Measurements from ENCODE around the gene GMDS.
"Not testable (repeated sequence)": the region's sequence is repeated elsewhere in the genome, so short reads cannot be mapped to it uniquely, and the experiment has no call there.

Gene GMDS

DNA sequence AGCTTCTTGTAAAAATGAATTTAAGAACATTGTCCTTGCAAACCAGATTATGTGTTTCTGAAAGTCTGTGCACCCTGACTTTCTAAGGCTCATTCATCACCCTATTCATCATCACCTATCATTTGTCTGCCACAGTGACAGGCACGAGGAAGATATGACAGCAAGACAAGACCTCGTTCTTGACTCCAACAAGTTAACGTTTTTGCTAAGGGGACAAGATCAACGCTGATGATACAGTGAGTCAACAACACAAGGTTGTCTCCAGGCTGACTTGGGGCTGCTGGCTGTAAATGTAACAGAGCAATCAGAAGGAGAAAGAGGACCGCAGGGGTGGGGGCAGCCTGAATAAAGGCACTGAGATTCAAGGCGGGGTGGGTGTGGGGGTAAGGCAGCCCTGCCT, 541.5 kb downstream of the GMDS start:
- Histone ChIP-seq H3K4me3 (ENCODE audit: extremely low read depth, insufficient read depth, low read length, poor library complexity, severe bottlenecking) (no peak overlapping the region), H3K9me3 (ENCODE audit: control insufficient read depth, low read length) (no peaks in the 10 kb centered on the region), H3K27ac (ENCODE audit: low read depth, low read length, severe bottlenecking) (no peak overlapping the region), H3K4me1 (ENCODE audit: control insufficient read depth, insufficient read depth, low read length, poor library complexity, severe bottlenecking) (peaks cover 7% of the 10 kb centered on the region), H3K36me3 (ENCODE audit: control insufficient read depth, insufficient read depth, low read length) (no peaks in the 10 kb centered on the region)
- WGBS, 2 experiments (ENCODE audit: insufficient coverage in 2 of 2): 81 to 88% methylated on average over 4 to 6 of the region's 6 CpGs

GRCh38 chr6:1703091-1703855, 542.1 kb downstream of the GMDS start:
- WGBS, 2 experiments (ENCODE audit: insufficient coverage in 2 of 2): 94% methylated on average over 3 to 4 of the region's 9 CpGs
- no peaks in the 10 kb centered on the region for H3K36me3 ChIP-seq (ENCODE audit: control insufficient read depth, insufficient read depth, low read length)
- no peak overlapping the region for H3K27ac ChIP-seq (ENCODE audit: low read depth, low read length, severe bottlenecking)
- H3K9me3 ChIP-seq (ENCODE audit: control insufficient read depth, low read length): no peaks in the 10 kb centered on the region
- H3K4me3 ChIP-seq (ENCODE audit: extremely low read depth, insufficient read depth, low read length, poor library complexity, severe bottlenecking): no peak overlapping the region
- H3K4me1 ChIP-seq (ENCODE audit: control insufficient read depth, insufficient read depth, low read length, poor library complexity, severe bottlenecking): peaks cover 7% of the 10 kb centered on the region

GRCh38 chr6:1702580-1703051, 542.8 kb downstream of the GMDS start:
- no peaks in the 10 kb centered on the region for H3K36me3 ChIP-seq (ENCODE audit: control insufficient read depth, insufficient read depth, low read length)
- H3K4me1 ChIP-seq (ENCODE audit: control insufficient read depth, insufficient read depth, low read length, poor library complexity, severe bottlenecking): peaks cover 7% of the 10 kb centered on the region
- 90 to 93% methylated on average over 7 to 8 of the region's 8 CpGs for WGBS, 2 experiments (ENCODE audit: insufficient coverage in 2 of 2)
- H3K27ac ChIP-seq (ENCODE audit: low read depth, low read length, severe bottlenecking): no peak overlapping the region
- H3K9me3 ChIP-seq (ENCODE audit: control insufficient read depth, low read length): no peaks in the 10 kb centered on the region
- H3K4me3 ChIP-seq (ENCODE audit: extremely low read depth, insufficient read depth, low read length, poor library complexity, severe bottlenecking): no peak overlapping the region

- Histone ChIP-seq H3K36me3 (ENCODE audit: control insufficient read depth, insufficient read depth, low read length) (no peaks in the 10 kb centered on the region), H3K4me3 (ENCODE audit: extremely low read depth, insufficient read depth, low read length, poor library complexity, severe bottlenecking) (no peak overlapping the region), H3K9me3 (ENCODE audit: control insufficient read depth, low read length) (no peaks in the 10 kb centered on the region), H3K4me1 (ENCODE audit: control insufficient read depth, insufficient read depth, low read length, poor library complexity, severe bottlenecking) (peaks cover 7% of the 10 kb centered on the region), H3K27ac (ENCODE audit: low read depth, low read length, severe bottlenecking) (peak overlapping the region; percentile 6)
- WGBS, 2 experiments (ENCODE audit: insufficient coverage in 2 of 2): 77 to 78% methylated on average over 11 of the region's 12 CpGs
Observed at GRCh38 chr6:1701668-1702353, 543.6 kb downstream of the GMDS start.

- Histone ChIP-seq H3K36me3 (ENCODE audit: control insufficient read depth, insufficient read depth, low read length) (no peaks in the 10 kb centered on the region), H3K4me1 (ENCODE audit: control insufficient read depth, insufficient read depth, low read length, poor library complexity, severe bottlenecking) (peaks cover 7% of the 10 kb centered on the region), H3K4me3 (ENCODE audit: extremely low read depth, insufficient read depth, low read length, poor library complexity, severe bottlenecking) (no peak overlapping the region), H3K27ac (ENCODE audit: low read depth, low read length, severe bottlenecking) (no peak overlapping the region), H3K9me3 (ENCODE audit: control insufficient read depth, low read length) (no peaks in the 10 kb centered on the region)
- WGBS, 2 experiments (ENCODE audit: insufficient coverage in 2 of 2): 92 to 96% methylated on average over 7 to 9 of the region's 11 CpGs
Observed at GRCh38 chr6:1700278-1700967, 545.0 kb downstream of the GMDS start.

GRCh38 chr6:1698527-1698926, 546.9 kb downstream of the GMDS start:
- WGBS, 2 experiments (ENCODE audit: insufficient coverage in 2 of 2): 96 to 99% methylated on average over 10 to 11 of the region's 11 CpGs
- peaks cover 7% of the 10 kb centered on the region for H3K4me1 ChIP-seq (ENCODE audit: control insufficient read depth, insufficient read depth, low read length, poor library complexity, severe bottlenecking)

DNA sequence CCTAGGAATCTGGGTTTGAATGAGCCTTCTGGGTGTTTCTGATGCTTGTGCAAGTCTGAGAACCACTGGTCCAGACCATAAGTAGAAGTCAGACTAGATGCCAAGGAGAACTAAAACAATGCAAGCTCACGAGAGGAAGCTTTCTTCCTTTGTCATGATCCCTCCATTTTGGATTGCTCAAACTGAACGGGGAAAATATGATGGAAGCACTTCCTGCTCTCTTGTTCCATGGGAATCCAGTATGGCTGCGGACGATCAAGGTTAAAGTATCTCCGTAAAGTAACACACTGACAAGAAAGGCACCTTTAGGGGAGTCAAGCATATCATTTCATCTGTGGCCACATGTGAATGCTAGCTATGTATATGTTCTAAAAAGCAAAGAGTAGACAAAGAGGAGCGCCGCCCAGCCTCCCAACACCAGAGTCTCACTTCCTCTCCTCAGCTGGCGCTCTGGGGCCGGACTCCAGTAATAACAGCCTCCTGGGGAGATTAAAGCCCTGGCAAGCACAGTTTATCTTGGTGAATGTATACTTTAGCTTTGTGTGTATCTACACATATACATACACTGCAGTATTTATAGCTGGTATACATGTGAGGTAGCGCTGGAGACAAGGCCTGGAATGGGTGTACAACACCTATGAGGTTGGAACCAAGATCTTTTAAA, 547.6 kb downstream of the GMDS start:
- 90 to 98% methylated on average over 5 to 8 of the region's 10 CpGs for whole genome bisulfite sequencing, 2 experiments (ENCODE audit: insufficient coverage in 2 of 2)
- Histone ChIP-seq H3K4me1 (ENCODE audit: control insufficient read depth, insufficient read depth, low read length, poor library complexity, severe bottlenecking) (peaks cover 7% of the 10 kb centered on the region), H3K9me3 (ENCODE audit: control insufficient read depth, low read length) (no peaks in the 10 kb centered on the region), H3K4me3 (ENCODE audit: extremely low read depth, insufficient read depth, low read length, poor library complexity, severe bottlenecking) (no peak overlapping the region), H3K36me3 (ENCODE audit: control insufficient read depth, insufficient read depth, low read length) (no peaks in the 10 kb centered on the region), H3K27ac (ENCODE audit: low read depth, low read length, severe bottlenecking) (no peak overlapping the region)

More at GRCh38 chr6:1698527-1698926, 546.9 kb downstream of the GMDS start:
- Histone ChIP-seq H3K4me3 (ENCODE audit: extremely low read depth, insufficient read depth, low read length, poor library complexity, severe bottlenecking) (no peak overlapping the region), H3K27ac (ENCODE audit: low read depth, low read length, severe bottlenecking) (no peak overlapping the region), H3K9me3 (ENCODE audit: control insufficient read depth, low read length) (no peaks in the 10 kb centered on the region), H3K36me3 (ENCODE audit: control insufficient read depth, insufficient read depth, low read length) (no peaks in the 10 kb centered on the region)

DNA sequence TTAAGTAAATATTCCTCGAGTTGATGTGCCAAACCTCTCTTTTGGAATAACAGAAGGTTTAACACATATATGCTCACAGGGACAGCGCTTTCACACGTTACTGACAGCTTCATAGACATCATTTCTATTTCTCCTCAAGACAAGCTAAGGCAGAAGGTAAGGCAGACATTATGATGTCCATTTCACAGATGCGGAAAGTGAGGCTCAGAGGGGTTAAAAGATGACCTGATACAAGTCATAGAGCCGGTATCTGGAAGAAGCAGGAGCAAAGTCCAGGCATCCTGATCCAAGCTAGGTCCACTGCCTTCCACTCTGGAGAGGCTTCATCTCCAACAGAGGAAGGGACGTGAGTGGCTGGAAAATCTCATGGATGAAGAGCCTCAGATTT, 548.9 kb downstream of the GMDS start:
- 90 to 98% methylated on average over 4 to 6 of the region's 6 CpGs for WGBS, 2 experiments (ENCODE audit: insufficient coverage in 2 of 2)
- H3K27ac ChIP-seq (ENCODE audit: low read depth, low read length, severe bottlenecking): no peak overlapping the region

DNA sequence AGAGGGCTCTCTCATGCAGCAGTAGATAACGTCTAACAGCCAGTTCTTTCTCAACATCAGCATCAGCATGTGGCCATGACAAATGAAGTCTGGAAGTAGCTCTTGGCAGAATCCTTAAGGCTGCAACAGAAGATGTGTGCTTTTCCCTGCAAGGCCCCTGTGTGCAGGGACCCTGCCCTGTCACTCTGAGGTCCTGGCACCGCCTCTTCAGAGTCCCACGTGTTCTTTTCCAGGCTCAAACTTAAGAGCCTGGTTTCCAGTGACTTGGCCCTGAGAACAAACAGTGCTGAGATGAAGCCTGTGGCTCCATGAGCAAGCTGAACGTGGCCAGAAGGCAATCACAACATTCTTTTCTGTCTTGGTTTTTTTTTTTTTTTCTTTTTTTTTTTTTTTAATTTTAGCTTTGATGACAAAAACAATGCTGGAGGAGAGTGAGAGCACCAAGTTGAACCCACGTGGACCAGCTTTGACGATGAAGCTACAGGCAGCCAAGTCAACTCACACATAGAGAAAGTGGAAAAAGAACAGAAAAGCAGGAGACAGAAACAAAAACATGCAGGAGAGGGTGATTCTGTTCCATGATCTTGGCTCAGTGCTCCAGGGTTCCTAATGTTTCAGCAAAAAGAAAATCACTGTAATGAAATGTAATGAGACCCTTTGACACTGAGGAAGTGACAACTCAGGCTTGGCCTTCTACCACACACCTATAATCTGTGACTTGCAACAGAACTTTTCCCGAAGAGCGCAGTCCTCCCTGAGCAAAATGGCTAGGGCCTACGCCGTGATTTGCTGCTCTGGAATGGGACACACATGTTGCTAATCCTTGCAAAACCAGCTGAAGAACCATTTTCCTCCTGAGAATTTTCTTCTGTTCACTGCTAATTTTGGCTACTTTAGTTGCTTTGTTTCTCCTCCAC, 549.6 kb downstream of the GMDS start:
- Histone ChIP-seq H3K9me3 (ENCODE audit: control insufficient read depth, low read length) (no peaks in the 10 kb centered on the region), H3K4me1 (ENCODE audit: control insufficient read depth, insufficient read depth, low read length, poor library complexity, severe bottlenecking) (no peaks in the 10 kb centered on the region), H3K36me3 (ENCODE audit: control insufficient read depth, insufficient read depth, low read length) (no peaks in the 10 kb centered on the region), H3K4me3 (ENCODE audit: extremely low read depth, insufficient read depth, low read length, poor library complexity, severe bottlenecking) (no peak overlapping the region), H3K27ac (ENCODE audit: low read depth, low read length, severe bottlenecking) (no peak overlapping the region)
- 87 to 90% methylated on average over 7 to 9 of the region's 10 CpGs for WGBS, 2 experiments (ENCODE audit: insufficient coverage in 2 of 2)

More for the DNA sequence above, 548.9 kb downstream of the GMDS start:
- H3K36me3 ChIP-seq (ENCODE audit: control insufficient read depth, insufficient read depth, low read length): no peaks in the 10 kb centered on the region
- no peaks in the 10 kb centered on the region for H3K4me1 ChIP-seq (ENCODE audit: control insufficient read depth, insufficient read depth, low read length, poor library complexity, severe bottlenecking)
- H3K4me3 ChIP-seq (ENCODE audit: extremely low read depth, insufficient read depth, low read length, poor library complexity, severe bottlenecking): no peak overlapping the region
- H3K9me3 ChIP-seq (ENCODE audit: control insufficient read depth, low read length): no peaks in the 10 kb centered on the region

DNA sequence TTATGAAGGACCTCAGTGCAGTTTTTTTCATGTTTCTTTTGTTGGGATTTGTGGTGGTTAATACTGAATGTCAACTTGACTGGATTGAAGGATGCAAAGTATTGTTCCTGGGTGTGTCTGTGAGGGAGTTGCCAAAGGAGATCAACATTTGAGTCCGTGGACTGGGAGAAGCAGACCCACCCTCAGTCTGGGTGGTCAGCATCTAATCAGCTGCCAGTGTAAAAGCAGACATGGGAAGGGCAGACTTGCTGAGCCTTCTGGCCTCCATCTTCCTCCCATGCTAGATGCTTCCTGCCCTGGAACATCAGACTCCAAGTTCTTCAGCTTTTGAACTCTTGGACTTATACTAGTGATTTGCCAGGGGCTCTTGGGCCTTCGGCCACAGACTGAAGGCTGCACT, 553.6 kb downstream of the GMDS start:
- WGBS, 2 experiments (ENCODE audit: insufficient coverage in 2 of 2): 89 to 100% methylated on average over 2 of the region's 2 CpGs
- H3K36me3 ChIP-seq (ENCODE audit: control insufficient read depth, insufficient read depth, low read length); H3K9me3 ChIP-seq (ENCODE audit: control insufficient read depth, low read length); H3K27ac ChIP-seq (ENCODE audit: low read depth, low read length, severe bottlenecking); H3K4me1 ChIP-seq (ENCODE audit: control insufficient read depth, insufficient read depth, low read length, poor library complexity, severe bottlenecking); H3K4me3 ChIP-seq (ENCODE audit: extremely low read depth, insufficient read depth, low read length, poor library complexity, severe bottlenecking): not testable (repeated sequence)
